ENCODE measurements around the gene USP6NL.

The USP6NL gene

GRCh38 chr10:11491087-11491486 lies 120.4 kb downstream of the USP6NL start:
- Histone ChIP-seq H3K4me1 (ENCODE audit: insufficient read depth, low read length) (no peaks in the 10 kb centered on the region), H3K79me2 (ENCODE audit: insufficient read depth, low read length) (no peaks in the 10 kb centered on the region), H2AFZ (ENCODE audit: low read depth, low read length) (no peak overlapping the region), H3K36me3 (ENCODE audit: insufficient read depth, low read length) (peaks cover 41% of the 10 kb centered on the region; the same call in 1 of the 2 replicates), H3K9me3 (ENCODE audit: insufficient read depth, low read length, severe bottlenecking) (no peaks in the 10 kb centered on the region), H3K4me3 (ENCODE audit: low read depth in 1 of 2, low read length in 2 of 2) (no peak overlapping the region), H3K9ac (ENCODE audit: low read depth, low read length) (no peak overlapping the region), H4K20me1 (ENCODE audit: insufficient read depth, low read length) (no peaks in the 10 kb centered on the region; the same call in 1 of the 2 replicates), H3K27me3 (ENCODE audit: insufficient read depth, low read length, poor library complexity) (no peaks in the 10 kb centered on the region), H3K4me2 (ENCODE audit: insufficient read depth, low read length) (no peak overlapping the region), H3K27ac (ENCODE audit: low read length) (no peak overlapping the region)
- TF ChIP-seq CTCF (IDR thresholded peaks at IDR 0.05; ENCODE audit: borderline replicate concordance, extremely low read depth, low read length, poor library complexity, severe bottlenecking) (no peak), EZH2 (IDR thresholded peaks at IDR 0.05; ENCODE audit: borderline replicate concordance, low read depth, low read length, severe bottlenecking) (no peak)
- ATAC-seq (ENCODE audit: insufficient read depth, low read depth): no peak
- DNase-seq: no peak

GRCh38 chr10:11489591-11489990 lies 121.9 kb downstream of the USP6NL start:
- Histone ChIP-seq H3K27me3 (ENCODE audit: insufficient read depth, low read length, poor library complexity) (no peaks in the 10 kb centered on the region), H3K9me3 (ENCODE audit: insufficient read depth, low read length, severe bottlenecking) (no peaks in the 10 kb centered on the region), H3K4me3 (ENCODE audit: low read depth in 1 of 2, low read length in 2 of 2) (no peak overlapping the region), H3K4me1 (ENCODE audit: insufficient read depth, low read length) (no peaks in the 10 kb centered on the region), H3K79me2 (ENCODE audit: insufficient read depth, low read length) (no peaks in the 10 kb centered on the region), H3K9ac (ENCODE audit: low read depth, low read length) (no peak overlapping the region), H2AFZ (ENCODE audit: low read depth, low read length) (no peak overlapping the region), H3K27ac (ENCODE audit: low read length) (no peak overlapping the region), H3K36me3 (ENCODE audit: insufficient read depth, low read length) (peaks cover 41% of the 10 kb centered on the region; the same call in 1 of the 2 replicates), H3K4me2 (ENCODE audit: insufficient read depth, low read length) (no peak overlapping the region), H4K20me1 (ENCODE audit: insufficient read depth, low read length) (no peaks in the 10 kb centered on the region)
- DNase-seq: no peak
- no peak for ATAC-seq (ENCODE audit: insufficient read depth, low read depth)
- no peak for TF ChIP-seq CTCF (IDR thresholded peaks at IDR 0.05; ENCODE audit: borderline replicate concordance, extremely low read depth, low read length, poor library complexity, severe bottlenecking)
- TF ChIP-seq EZH2 (IDR thresholded peaks at IDR 0.05; ENCODE audit: borderline replicate concordance, low read depth, low read length, severe bottlenecking): no peak

- Histone ChIP-seq H3K36me3 (ENCODE audit: insufficient read depth, low read length) (peaks cover 42% of the 10 kb centered on the region; the same call in 1 of the 2 replicates), H3K79me2 (ENCODE audit: insufficient read depth, low read length) (no peaks in the 10 kb centered on the region), H4K20me1 (ENCODE audit: insufficient read depth, low read length) (no peaks in the 10 kb centered on the region), H3K4me1 (ENCODE audit: insufficient read depth, low read length) (no peaks in the 10 kb centered on the region), H3K4me2 (ENCODE audit: insufficient read depth, low read length) (no peak overlapping the region), H2AFZ (ENCODE audit: low read depth, low read length) (no peak overlapping the region), H3K4me3 (ENCODE audit: low read depth in 1 of 2, low read length in 2 of 2) (no peak overlapping the region), H3K27ac (ENCODE audit: low read length) (no peak overlapping the region), H3K9ac (ENCODE audit: low read depth, low read length) (no peak overlapping the region), H3K9me3 (ENCODE audit: insufficient read depth, low read length, severe bottlenecking) (no peaks in the 10 kb centered on the region), H3K27me3 (ENCODE audit: insufficient read depth, low read length, poor library complexity) (no peaks in the 10 kb centered on the region)
- DNase-seq: no peak
- ATAC-seq (ENCODE audit: insufficient read depth, low read depth): no peak
- TF ChIP-seq CTCF (IDR thresholded peaks at IDR 0.05; ENCODE audit: borderline replicate concordance, extremely low read depth, low read length, poor library complexity, severe bottlenecking) (no peak), EZH2 (IDR thresholded peaks at IDR 0.05; ENCODE audit: borderline replicate concordance, low read depth, low read length, severe bottlenecking) (no peak)
These were observed 123.3 kb downstream of the USP6NL start for GRCh38 chr10:11488126-11488525.

Measured in DND-41 (cell line).